Heart right ventricle (tissue), 16 donors: Measurements from ENCODE around the gene CMSS1. TPM values are rescaled to one million over a fixed set of nuclear protein-coding genes. Genes with fewer than 3 reads are reported as not detected.
A peak's percentile ranks its signal among the peaks of the same experiment; 100 is the strongest.

Experiments used
- ATAC-seq, 8 donors: fragments of 200-7000 bp; cut with Tn5 transposase; one replicate each; pipeline ENCODE4 v1.9.1; 2020; ENCODE audit warnings: mild to moderate bottlenecking in 8 of 8, moderate library complexity in 8 of 8, moderate number of reproducible peaks in 1 of 8
- DNase-seq, 2 donors: peaks; one replicate each; pipeline ENCODE4 v3.0.0-alpha.2; 2020
- H3K27ac ChIP-seq, 10 donors: fragments of 200-600 bp; sonication (generic) in 2 of 10; one replicate each; pipeline versions ENCODE4 v1.5.0 to v1.8.0; 2020 to 2022; ENCODE audit warnings: mild to moderate bottlenecking in 3 of 10
- H3K27me3 ChIP-seq, 7 donors: fragments of 200-600 bp; one replicate each; pipeline ENCODE4 v1.8.0; 2021 to 2022; ENCODE audit warnings: mild to moderate bottlenecking in 2 of 7
- H3K36me3 ChIP-seq, 9 donors: fragments of 200-600 bp; sonication (generic) in 1 of 9; one replicate each; pipeline versions ENCODE4 v1.5.0 to v1.8.0; 2020 to 2022; ENCODE audit warnings: mild to moderate bottlenecking in 2 of 9
- H3K4me1 ChIP-seq, 9 donors: fragments of 200-600 bp; sonication (generic) in 1 of 9; one replicate each; pipeline versions ENCODE4 v1.5.0 to v1.8.0; 2020 to 2022; ENCODE audit warnings: mild to moderate bottlenecking in 4 of 9
- H3K4me3 ChIP-seq, 10 donors: fragments of 200-600 bp; sonication (generic) in 2 of 10; one replicate each; pipeline versions ENCODE4 v1.5.0 to v1.8.0; 2020 to 2022; ENCODE audit warnings: mild to moderate bottlenecking in 7 of 10, moderate library complexity in 2 of 10
- H3K9me3 ChIP-seq, 11 donors: fragments of 200-600 bp in 10 of 11; sonication (generic) in 2 of 11; one replicate each; pipeline versions ENCODE4 v1.5.0 to v1.8.0; 2013 to 2022; ENCODE audit warnings: mild to moderate bottlenecking in 2 of 11, control low read depth in 1 of 11, moderate library complexity in 1 of 11
- WGBS, 2 donors: extraction: QIAGEN DNeasy Blood & Tissue Kit; methylation state at CpG; one replicate each; pipeline ENCODE4 v1.1.7; 2013; ENCODE audit warnings: inconsistent platforms in 1 of 2; 5-methylcytosine and 5-hydroxymethylcytosine counted together
- intact Hi-C, 10 donors: fragments of 100-400 bp; cut with DNase I; formaldehyde crosslinking; loops; one replicate each; pipeline versions ENCODE4 v1.11.1 to v1.14.2; 2022
- polyA plus RNA-seq, 2 donors: library from polyadenylated mRNA; stranded (reverse); fragments of 200-250 nt; gene quantifications; one replicate each; pipeline ENCODE4 v1.2.3, GENCODE V29; 2013
- total RNA-seq, 10 donors: library from RNA; stranded (reverse); fragmentation: NEBNext Ultra II Directional in 3 of 10; extraction: Animal tissue kit (Norgen Biotek cat#: 25700) in 3 of 10; gene quantifications; one replicate each; pipeline versions ENCODE4 v1.2.1 to v1.2.4, GENCODE V29; 2021 to 2023
- TF ChIP-seq, protein P1 (sequence below), 9 donors: fragments of 200-600 bp; sonication (generic) in 2 of 9; IDR thresholded peaks; one replicate each; pipeline versions ENCODE4 v1.5.0 to v1.8.0; 2021 to 2022; ENCODE audit warnings: antibody characterized with exemption in 9 of 9, mild to moderate bottlenecking in 5 of 9, moderate library complexity in 1 of 9
- donor health status: Arrhythmogenic right ventricular cardiomyopathy.
- donor health status: ischemic (EF 13 %, LVEDD 7.1; RV severe dilation, severe dysfunction).
- donor health status: healthy with polysubstance abuse.
- donor health status: DM: no; HTN: yes; CAD: no.
- donor health status: DM: no; HTN: no; CAD: no.
- donor health status: ischemic (EF 25% LVEDD 6.9; RV normal size, moderate dysfunction).
- donor health status: ischemic (EF 25% LVEDD 5.7; RV mildly dilated, moderate dysfunction).
- donor health status: healthy.
- donor health status: DM: yes; HTN: yes; CAD: no.
- donor health status: Ischemic cardiomyopathy.
- donor health status: ischemic (EF 35%, LVEDD 5.7; RV mildly dilated, moderate dysfunction).
- donor health status: nonischemic (EF 11% LVEDD 7.7; RV severe dilation, severe dysfunction).
- donor health status: DM: yes; HTN: yes; CAD: no.
- donor health status: PGD.
- donor health status: ischemic (EF 29% LVEDD 5.4; RV normal size, mild dysfunction).
- donor health status: nonischemic (EF 23%, LVEDD 6.1; RV moderate dilation, normal function).

CMSS1 gene
- total and polyA plus RNA-seq, 12 donors: 24.6 to 45.4 (median 34.6) TPM

DNA sequence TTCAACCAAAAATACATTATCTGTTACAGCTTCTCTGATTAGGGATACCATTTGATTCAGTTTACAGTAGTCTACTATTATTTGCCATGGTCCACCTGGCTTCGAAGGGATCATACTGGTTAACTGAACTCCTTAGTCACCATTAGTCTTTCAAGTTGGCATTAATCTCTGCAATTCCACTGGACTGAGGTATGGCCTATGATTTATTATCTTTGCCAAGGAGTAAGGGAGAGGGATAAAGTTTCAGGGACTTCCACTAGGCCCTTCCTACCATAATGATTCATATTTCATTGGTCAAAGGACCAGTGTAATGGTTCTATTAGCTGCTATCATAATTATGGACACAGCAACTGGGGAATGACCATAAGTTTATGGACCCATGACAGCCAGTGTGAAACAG is 7.3 kb upstream of the CMSS1 start:
- intact Hi-C loops: loop anchor here in 1 of 10 donors (10.0 kb wide), 1 partner anchor 904 kb away; no protein-coding TSS in a partner anchor
- TF ChIP-seq, protein P1, sequence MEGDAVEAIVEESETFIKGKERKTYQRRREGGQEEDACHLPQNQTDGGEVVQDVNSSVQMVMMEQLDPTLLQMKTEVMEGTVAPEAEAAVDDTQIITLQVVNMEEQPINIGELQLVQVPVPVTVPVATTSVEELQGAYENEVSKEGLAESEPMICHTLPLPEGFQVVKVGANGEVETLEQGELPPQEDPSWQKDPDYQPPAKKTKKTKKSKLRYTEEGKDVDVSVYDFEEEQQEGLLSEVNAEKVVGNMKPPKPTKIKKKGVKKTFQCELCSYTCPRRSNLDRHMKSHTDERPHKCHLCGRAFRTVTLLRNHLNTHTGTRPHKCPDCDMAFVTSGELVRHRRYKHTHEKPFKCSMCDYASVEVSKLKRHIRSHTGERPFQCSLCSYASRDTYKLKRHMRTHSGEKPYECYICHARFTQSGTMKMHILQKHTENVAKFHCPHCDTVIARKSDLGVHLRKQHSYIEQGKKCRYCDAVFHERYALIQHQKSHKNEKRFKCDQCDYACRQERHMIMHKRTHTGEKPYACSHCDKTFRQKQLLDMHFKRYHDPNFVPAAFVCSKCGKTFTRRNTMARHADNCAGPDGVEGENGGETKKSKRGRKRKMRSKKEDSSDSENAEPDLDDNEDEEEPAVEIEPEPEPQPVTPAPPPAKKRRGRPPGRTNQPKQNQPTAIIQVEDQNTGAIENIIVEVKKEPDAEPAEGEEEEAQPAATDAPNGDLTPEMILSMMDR (IDR thresholded peaks at IDR 0.05): no peak
- 92 to 94% methylated on average over 1 of the region's 1 CpG for WGBS, 2 donors
- H3K9me3 ChIP-seq: peaks cover 0 to 6% (median under 1%) of the 10 kb centered on the region in 11 donors
- no peak overlapping the region for H3K4me3 ChIP-seq
- no peaks in the 10 kb centered on the region for H3K36me3 ChIP-seq
- DNase-seq: no peak
- no peak overlapping the region for H3K27ac ChIP-seq
- H3K4me1 ChIP-seq: peaks cover 0 to 2% (median 0%) of the 10 kb centered on the region in 9 donors
- no peak for ATAC-seq
- H3K27me3 ChIP-seq: no peaks in the 10 kb centered on the region

- Histone ChIP-seq H3K4me3 (peak overlapping the region; percentile 61 to 93 (median 74)), H3K9me3 (no peaks in the 10 kb centered on the region), H3K27ac (peak overlapping the region in 9 of 10 donors; percentile 78 to 93 (median 88)), H3K27me3 (no peaks in the 10 kb centered on the region), H3K36me3 (no peaks in the 10 kb centered on the region), H3K4me1 (peaks cover 0 to 23% (median 19%) of the 10 kb centered on the region in 9 donors)
- TF ChIP-seq, protein P1 (IDR thresholded peaks at IDR 0.05): no peak
- DNase-seq (no peak), ATAC-seq (peak in 6 of 8 donors; percentile 7 to 41 (median 12))
- intact Hi-C loops: loop anchor here in 1 of 10 donors (10.0 kb wide), 1 partner anchor 898 kb away; no protein-coding TSS in a partner anchor
- 1% methylated on average over 15 of the region's 15 CpGs for WGBS, 2 donors
Observed at GRCh38 chr3:99817047-99817436, 620 bp upstream of the CMSS1 start.

DNA sequence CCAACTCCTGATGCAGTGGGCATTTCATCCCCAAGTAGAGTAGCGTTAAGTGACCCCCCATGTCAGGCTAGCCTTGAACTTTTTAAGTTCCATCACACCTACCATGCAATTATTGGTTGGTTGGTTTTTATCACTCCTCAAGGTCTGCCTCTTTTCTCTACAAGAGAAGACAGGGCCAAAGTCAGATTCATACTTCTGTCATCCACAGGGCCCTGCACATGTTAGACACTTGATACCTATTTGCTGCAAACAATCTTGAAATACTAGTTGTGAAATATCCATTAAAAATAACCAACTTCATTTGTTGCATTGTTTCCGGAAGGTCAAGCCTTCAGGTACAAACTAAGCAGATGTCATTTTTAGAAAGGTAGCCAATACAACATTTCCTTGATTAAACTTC is 1.2 kb downstream of the CMSS1 start:
- no peaks in the 10 kb centered on the region for H3K9me3 ChIP-seq
- TF ChIP-seq, protein P1 (IDR thresholded peaks at IDR 0.05): no peak
- H3K4me3 ChIP-seq: peak overlapping the region in 3 of 10 donors; percentile 72 to 85 (median 79)
- no peaks in the 10 kb centered on the region for H3K36me3 ChIP-seq
- H3K4me1 ChIP-seq: peaks cover 0 to 23% (median 19%) of the 10 kb centered on the region in 9 donors
- 91 to 94% methylated on average over 2 of the region's 2 CpGs for whole genome bisulfite sequencing, 2 donors
- no peaks in the 10 kb centered on the region for H3K27me3 ChIP-seq
- H3K27ac ChIP-seq: no peak overlapping the region
- DNase-seq: no peak
- no peak for ATAC-seq
- intact Hi-C loops: loop anchor here in 1 of 10 donors (10.0 kb wide), 1 partner anchor 896 kb away; no protein-coding TSS in a partner anchor

DNA sequence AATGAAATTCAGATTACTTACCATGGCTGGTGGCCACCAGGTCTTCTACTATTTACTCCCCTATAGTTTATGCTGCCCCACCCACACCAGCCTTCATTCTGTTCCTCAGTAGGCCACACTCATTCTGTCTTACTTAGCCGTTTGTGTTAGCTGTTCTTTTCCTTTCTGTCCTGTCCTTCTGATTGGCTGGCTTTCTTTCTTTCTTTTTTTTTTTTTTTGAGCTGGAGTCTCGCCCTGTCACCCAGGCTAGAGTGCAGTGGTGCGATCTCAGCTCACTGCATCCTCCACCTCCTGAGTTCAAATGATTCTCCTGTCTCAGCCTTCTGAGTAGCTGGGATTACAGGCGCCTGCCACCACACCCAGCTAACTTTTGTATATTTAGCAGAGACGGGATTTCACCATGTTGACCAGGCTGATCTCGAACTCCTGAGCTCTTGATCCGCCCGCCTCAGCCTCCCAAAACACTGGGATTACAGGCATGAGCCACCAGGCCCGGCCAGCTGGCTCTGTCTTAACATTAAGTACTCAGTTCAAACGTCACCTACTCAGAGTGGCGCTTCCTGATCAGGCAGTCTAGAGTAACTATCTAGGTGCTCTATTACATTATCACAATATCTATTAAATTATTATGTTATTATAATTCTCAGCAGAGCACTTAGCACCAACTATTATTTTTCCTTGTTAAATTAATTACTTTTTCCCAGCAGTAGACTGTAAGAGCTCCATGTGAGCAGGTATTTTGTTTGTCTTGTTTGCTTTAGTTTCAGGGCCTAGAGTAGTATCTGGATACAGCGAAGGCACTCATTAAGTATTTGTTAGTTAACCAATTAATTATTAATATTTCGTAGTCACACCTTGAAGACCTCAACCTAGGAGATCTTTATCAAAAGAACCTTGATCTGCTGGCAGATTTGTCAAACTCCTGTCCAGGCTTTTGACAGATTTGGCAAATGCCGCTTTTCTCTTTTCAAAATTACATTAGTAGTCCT is 6.4 kb downstream of the CMSS1 start:
- Histone ChIP-seq H3K27me3 (no peaks in the 10 kb centered on the region), H3K4me3 (no peak overlapping the region), H3K36me3 (peaks cover 0 to 3% (median 0%) of the 10 kb centered on the region in 9 donors), H3K4me1 (peaks cover 0 to 5% (median under 1%) of the 10 kb centered on the region in 9 donors), H3K9me3 (no peaks in the 10 kb centered on the region), H3K27ac (no peak overlapping the region)
- no peak for ATAC-seq
- TF ChIP-seq, protein P1 (IDR thresholded peaks at IDR 0.05): no peak
- intact Hi-C loops: no loop called here
- DNase-seq: no peak
- 84 to 86% methylated on average over 14 of the region's 14 CpGs for WGBS, 2 donors
